A673 (cell line): ENCODE results near the gene RTN4. TPM values are rescaled to one million over a fixed set of nuclear protein-coding genes. Genes with fewer than 3 reads are reported as not detected.

ENCODE experiments used
- BruUV-seq: library from RNA; stranded (reverse); fragments of 400-500 nt; replicated peaks from 2 replicates; lab custom pipeline; 2021; lab: Mats Ljungman, UMichigan
- CTCF ChIA-PET: fragments of 300-600 bp; sonication (Branson Sonifier 250); formaldehyde crosslinking; loops from one replicate; lab custom pipeline; 2022; ENCODE audit warnings: antibody characterized with exemption; lab: Charles Lee
- POLR2A ChIA-PET: fragments of 300-600 bp; sonication (Branson Sonifier 250); formaldehyde crosslinking; loops from one replicate; lab custom pipeline; 2022; ENCODE audit warnings: antibody characterized with exemption; ENCODE audit not compliant: low non-redundant PET; lab: Charles Lee
- DNase-seq: peaks from one replicate; pipeline ENCODE4 v3.0.0-alpha.2; 2015; ENCODE audit warnings: low spot score
- H3K27ac ChIP-seq: fragments of 200-600 bp; sonication (generic); 2 replicates; pipeline ENCODE4 v1.5.1; 2016; ENCODE audit warnings: mixed run types, low read depth, mild to moderate bottlenecking, mixed read lengths, antibody characterized with exemption, low read length; ENCODE audit not compliant: poor library complexity, severe bottlenecking
- H3K27me3 ChIP-seq: fragments of 200-600 bp; sonication (generic); replicated peaks from 2 replicates; pipeline ENCODE4 v1.6.1; 2017; ENCODE audit warnings: mixed run types, low read depth, mild to moderate bottlenecking, mixed read lengths, antibody characterized with exemption, low read length; ENCODE audit not compliant: insufficient read depth, poor library complexity
- H3K36me3 ChIP-seq: fragments of 200-600 bp; sonication (generic); 2 replicates; pipeline ENCODE4 v1.6.1; 2016; ENCODE audit warnings: mixed run types, mild to moderate bottlenecking, mixed read lengths, antibody characterized with exemption, low read length; ENCODE audit not compliant: insufficient read depth, poor library complexity, severe bottlenecking
- H3K4me1 ChIP-seq: fragments of 200-600 bp; sonication (generic); 2 replicates; pipeline ENCODE4 v1.6.1; 2017; ENCODE audit warnings: mixed run types, mild to moderate bottlenecking, mixed read lengths, antibody characterized with exemption, low read length; ENCODE audit not compliant: insufficient read depth, poor library complexity, severe bottlenecking
- H3K4me3 ChIP-seq: fragments of 200-600 bp; sonication (generic); 2 replicates; pipeline ENCODE4 v1.5.1; 2016; ENCODE audit warnings: low read depth, mixed run types, mild to moderate bottlenecking, mixed read lengths, low read length; ENCODE audit not compliant: poor library complexity, severe bottlenecking
- H3K9me3 ChIP-seq: fragments of 200-600 bp; sonication (generic); 2 replicates; pipeline ENCODE4 v1.6.1; 2016; ENCODE audit warnings: mixed run types, low read depth, mild to moderate bottlenecking, mixed read lengths, antibody characterized with exemption, low read length; ENCODE audit not compliant: poor library complexity, severe bottlenecking
- CTCF ChIP-seq: fragments of 300-800, 200-600 bp; sonication (generic); conservative IDR thresholded peaks from 2 replicates; pipeline ENCODE4 v1.5.1; 2017; ENCODE audit warnings: low read depth, mild to moderate bottlenecking, antibody characterized with exemption, low read length, moderate library complexity, mixed read lengths
- EZH2 ChIP-seq: fragments of 200-600 bp; sonication (generic); IDR thresholded peaks from 2 replicates; pipeline ENCODE4 v1.6.1; 2017; ENCODE audit warnings: borderline replicate concordance, low read depth, mild to moderate bottlenecking, mixed read lengths, antibody characterized with exemption, low read length; ENCODE audit not compliant: poor library complexity, severe bottlenecking
- intact Hi-C: fragments of 100-400 bp; cut with micrococcal nuclease; formaldehyde crosslinking; loops from one replicate; pipeline ENCODE4 v1.10.0; 2022; ENCODE audit not compliant: unreplicated experiment
- total RNA-seq: library from RNA; stranded (reverse); gene quantifications from 2 replicates; pipeline ENCODE4 v1.2.3, GENCODE V29; 2021

Gene RTN4
- total RNA-seq, 1 experiment from 2014 or later = 275 TPM

GRCh38 chr2:55017880-55018279 lies 32.4 kb downstream of the RTN4 start:
- Histone ChIP-seq H3K27me3 (no peaks in the 10 kb centered on the region), H3K4me3 (no peak overlapping the region), H3K9me3 (no peaks in the 10 kb centered on the region), H3K27ac (no peak overlapping the region), H3K36me3 (peaks cover 2% of the 10 kb centered on the region), H3K4me1 (peaks cover 20% of the 10 kb centered on the region)
- intact Hi-C loops = loop anchor here (10.0 kb wide), 1 partner anchor 293 kb away; the partner anchor contains the start of gene EML6
- no peak for TF ChIP-seq CTCF
- TF ChIP-seq EZH2 = no peak
- ChIA-PET CTCF (no interaction called here), POLR2A (no interaction called here)
- BruUV-seq = no TSS peak
- DNase-seq = no peak

GRCh38 chr2:55017428-55017827 lies 32.8 kb downstream of the RTN4 start:
- ChIA-PET CTCF (no interaction called here), POLR2A (no interaction called here)
- TF ChIP-seq EZH2 = no peak
- no peak for TF ChIP-seq CTCF
- intact Hi-C loops = loop anchor here (10.0 kb wide), 1 partner anchor 293 kb away; the partner anchor contains the start of gene EML6
- DNase-seq = no peak
- no TSS peak for BruUV-seq
- Histone ChIP-seq H3K4me3 (no peak overlapping the region), H3K27me3 (no peaks in the 10 kb centered on the region), H3K27ac (no peak overlapping the region), H3K4me1 (peaks cover 25% of the 10 kb centered on the region), H3K9me3 (no peaks in the 10 kb centered on the region), H3K36me3 (peaks cover 2% of the 10 kb centered on the region)

GRCh38 chr2:55014962-55015939 lies 35.0 kb downstream of the RTN4 start:
- CTCF ChIA-PET = interaction anchor here (0.6 to 1.2 kb wide), 2 partner anchors 157 to 159 kb away, joined by 5 to 6 read pairs; no protein-coding TSS in a partner anchor
- DNase-seq = peak; percentile 83
- POLR2A ChIA-PET = no interaction called here
- H3K27ac ChIP-seq = no peak overlapping the region
- TF ChIP-seq CTCF = peak; percentile 82
- no peak for TF ChIP-seq EZH2
- H3K27me3 ChIP-seq = no peaks in the 10 kb centered on the region
- intact Hi-C loops = loop anchor here (2.0 to 10.0 kb wide), 3 partner anchors 36 to 290 kb away; partner anchors contain the start of genes EML6 and RTN4
- H3K36me3 ChIP-seq = no peaks in the 10 kb centered on the region
- peaks cover 47% of the 10 kb centered on the region for H3K4me1 ChIP-seq
- no peaks in the 10 kb centered on the region for H3K9me3 ChIP-seq
- H3K4me3 ChIP-seq = no peak overlapping the region
- no TSS peak for BruUV-seq
